Fibroblast of peridontal ligament (primary cell): ENCODE results near the gene MTA2.
"Not testable (repeated sequence)": the region's sequence is repeated elsewhere in the genome, so short reads cannot be mapped to it uniquely, and the experiment has no call there.

Experiments
- DNase-seq: peaks from one replicate; pipeline ENCODE4 v3.0.0-alpha.2; 2010; ENCODE audit errors: extremely low read depth

Gene MTA2

GRCh38 chr11:62566247-62566646, 35.4 kb downstream of the MTA2 start:
- no peak for DNase-seq

DNA sequence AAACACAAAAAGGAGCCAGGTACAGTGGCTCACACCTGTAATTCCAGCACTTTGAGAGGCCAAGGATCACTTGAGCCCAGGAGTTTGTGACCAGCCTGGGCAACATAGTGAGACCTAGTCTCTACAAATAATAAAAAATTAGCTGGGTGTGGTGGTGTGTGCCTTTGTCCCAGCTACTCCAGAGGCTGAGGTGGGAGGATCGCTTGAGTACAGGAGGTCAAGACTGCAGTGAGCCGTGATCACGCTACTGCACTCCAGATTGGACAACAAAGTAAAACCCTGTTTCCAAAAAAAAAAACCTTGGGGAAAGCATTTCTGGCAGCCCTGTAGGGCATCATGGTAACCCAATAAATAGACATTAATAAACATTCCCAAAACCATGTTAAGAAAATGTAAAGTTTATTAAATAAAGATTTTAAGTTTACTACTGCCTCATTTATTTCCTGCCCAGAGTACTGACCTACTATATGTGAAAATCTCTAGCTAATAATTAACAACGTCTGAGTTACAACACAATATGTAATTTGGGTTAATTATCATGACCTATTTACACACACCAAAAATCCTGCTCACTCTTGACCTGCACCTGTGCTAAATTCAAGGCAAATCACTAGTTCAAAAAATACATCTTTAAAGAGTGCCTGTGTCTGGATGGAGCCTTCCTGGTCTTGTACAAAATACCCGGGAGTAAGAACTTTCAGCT, 36.4 kb downstream of the MTA2 start:
- DNase-seq = no peak

GRCh38 chr11:62561677-62562230, 39.9 kb downstream of the MTA2 start:
- DNase-seq = not testable (repeated sequence)

- DNase-seq = peak; percentile 98
Observed at GRCh38 chr11:62560566-62561103, 41.0 kb downstream of the MTA2 start.

DNA sequence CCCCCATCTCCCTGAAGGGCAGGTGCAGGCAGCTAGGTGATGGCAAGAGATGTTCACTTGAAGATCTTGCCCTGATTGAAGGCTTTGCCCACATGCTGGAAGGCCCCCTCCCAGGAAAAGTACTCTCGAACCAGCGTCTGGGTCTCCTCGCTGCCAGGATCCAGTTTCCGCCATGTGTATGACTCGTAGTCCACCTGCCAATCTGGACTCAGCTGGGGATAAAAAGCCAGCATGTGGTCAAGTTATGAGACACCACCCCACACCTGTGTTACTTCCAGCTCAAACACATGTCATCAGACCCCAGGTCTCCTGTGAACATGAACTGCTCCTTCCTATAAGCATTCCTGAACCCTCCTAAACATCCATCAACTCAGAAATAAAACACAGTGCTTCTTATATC, 42.0 kb downstream of the MTA2 start:
- DNase-seq = not testable (repeated sequence)

DNA sequence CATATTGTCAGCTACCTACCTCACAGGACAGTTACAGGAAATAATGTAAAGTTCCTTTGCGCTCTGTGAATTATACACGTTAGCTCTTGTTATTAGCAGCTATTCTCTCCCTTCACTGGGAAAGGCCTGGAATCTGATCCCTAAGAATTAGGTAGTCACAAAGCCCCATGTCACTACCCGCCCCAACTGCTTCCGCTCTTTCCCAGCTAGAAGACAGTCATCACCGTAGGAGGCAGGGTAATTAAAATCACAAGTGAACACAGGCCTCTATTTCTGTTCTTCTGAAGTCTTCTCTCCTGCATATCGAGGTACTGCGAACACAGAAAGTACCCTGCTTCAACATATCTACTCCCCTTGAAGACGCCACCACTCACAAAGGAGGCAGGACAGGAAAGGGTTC, 42.5 kb downstream of the MTA2 start:
- DNase-seq = no peak

GRCh38 chr11:62558669-62559068, 43.0 kb downstream of the MTA2 start:
- DNase-seq = no peak

DNA sequence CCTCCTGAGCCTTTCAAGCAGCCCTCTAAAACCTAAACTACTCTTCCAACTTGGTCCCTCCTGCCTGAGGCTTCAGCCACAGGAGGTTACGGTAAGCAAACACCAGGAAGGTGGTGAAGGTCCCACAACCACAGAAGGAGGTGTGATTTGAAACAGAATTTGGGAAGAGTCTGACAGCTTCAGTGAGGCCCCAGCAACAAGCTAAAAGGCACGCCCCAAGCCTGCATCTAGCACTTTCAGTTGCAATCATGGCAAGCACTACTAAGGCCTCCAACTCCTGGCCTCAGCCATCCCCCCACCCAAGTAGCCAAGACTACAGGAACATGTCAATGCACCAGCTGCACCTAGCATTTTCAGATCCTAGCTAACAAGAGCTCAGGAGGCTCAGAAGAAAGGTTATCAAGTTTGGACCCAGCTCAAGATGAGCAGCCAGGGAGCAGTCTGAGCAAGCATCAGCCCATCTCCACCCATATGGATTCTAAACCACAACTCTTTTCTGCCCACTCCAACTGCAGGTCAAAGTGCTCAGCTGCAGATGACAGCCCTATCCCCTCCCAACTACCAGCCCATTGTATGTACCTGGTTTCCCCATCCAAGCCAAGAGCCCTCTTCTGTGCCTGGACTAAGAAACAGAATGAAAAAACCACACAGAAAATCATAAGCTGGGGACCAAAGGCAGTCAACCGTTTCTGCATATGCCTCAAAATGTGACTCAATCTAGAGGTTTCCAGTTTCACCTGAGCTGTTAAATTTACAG, 44.6 kb downstream of the MTA2 start:
- DNase-seq = no peak

DNA sequence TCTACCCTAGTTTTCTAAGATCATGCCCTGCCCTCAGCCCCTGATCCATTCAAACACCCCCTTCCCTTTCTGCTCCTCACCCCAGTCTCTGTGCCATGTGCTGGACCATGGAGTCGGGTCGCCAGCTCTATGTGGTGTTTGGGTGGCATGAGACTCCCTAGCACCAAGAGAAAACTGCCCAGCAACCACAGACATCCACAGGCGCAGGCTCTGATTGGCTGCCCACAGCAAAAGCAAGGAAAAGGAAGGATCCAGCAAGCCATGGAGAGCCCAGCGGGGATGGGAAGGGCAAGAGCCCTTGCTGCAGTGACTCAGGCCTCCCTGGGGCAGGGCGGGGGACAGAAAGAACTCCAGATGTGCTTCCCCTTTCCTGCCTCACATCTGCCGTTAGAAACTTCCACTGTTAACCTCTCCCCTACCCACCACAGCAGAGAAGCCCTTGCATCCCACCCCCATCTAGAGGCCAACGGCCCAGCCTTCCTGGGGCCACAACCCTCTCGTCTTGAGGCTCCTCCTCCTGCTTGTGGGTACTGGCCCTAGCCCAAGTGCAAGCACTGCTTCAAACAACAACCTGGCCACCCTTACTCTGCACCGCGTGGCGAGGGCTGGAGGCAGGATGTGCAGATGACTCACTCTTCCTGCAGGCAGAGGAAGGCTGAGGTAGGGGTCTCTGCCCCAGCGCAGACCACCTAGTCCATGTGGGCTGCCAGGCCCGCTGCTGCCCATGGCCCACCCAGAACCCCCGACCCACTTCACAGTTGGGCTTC, 45.4 kb downstream of the MTA2 start:
- DNase-seq = peak; percentile 96

DNA sequence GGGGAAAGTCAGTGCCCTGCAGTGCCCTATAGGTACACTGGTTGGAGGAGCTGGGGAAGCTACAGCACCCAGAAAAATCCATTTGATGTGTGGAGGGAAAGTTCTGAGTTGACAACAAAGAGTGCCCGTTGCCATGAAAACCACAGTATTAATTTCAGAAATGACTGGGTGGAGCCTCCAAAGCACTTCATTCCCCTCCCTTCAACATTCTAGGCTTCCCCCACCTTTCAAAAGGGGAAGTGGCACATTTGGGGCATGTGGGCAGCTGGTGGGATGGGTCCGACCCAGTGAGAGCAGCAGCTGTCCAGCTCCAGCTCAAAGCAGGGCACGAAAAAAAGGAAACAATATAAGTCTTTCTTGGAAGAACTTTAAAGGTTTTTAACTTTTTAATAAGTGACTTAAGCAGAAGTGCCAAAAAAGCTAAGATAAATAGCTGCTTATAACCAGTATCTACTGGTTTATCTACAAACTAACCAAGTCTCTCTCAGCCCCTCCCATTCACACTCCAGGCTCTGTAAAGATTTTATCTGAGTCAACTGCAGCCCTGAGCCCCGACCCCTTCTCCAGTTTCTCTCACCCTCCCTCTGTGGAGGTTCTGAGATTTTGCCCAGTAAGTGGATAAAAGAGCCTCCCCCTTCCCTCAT, 46.1 kb downstream of the MTA2 start:
- peak; percentile 41 for DNase-seq

DNA sequence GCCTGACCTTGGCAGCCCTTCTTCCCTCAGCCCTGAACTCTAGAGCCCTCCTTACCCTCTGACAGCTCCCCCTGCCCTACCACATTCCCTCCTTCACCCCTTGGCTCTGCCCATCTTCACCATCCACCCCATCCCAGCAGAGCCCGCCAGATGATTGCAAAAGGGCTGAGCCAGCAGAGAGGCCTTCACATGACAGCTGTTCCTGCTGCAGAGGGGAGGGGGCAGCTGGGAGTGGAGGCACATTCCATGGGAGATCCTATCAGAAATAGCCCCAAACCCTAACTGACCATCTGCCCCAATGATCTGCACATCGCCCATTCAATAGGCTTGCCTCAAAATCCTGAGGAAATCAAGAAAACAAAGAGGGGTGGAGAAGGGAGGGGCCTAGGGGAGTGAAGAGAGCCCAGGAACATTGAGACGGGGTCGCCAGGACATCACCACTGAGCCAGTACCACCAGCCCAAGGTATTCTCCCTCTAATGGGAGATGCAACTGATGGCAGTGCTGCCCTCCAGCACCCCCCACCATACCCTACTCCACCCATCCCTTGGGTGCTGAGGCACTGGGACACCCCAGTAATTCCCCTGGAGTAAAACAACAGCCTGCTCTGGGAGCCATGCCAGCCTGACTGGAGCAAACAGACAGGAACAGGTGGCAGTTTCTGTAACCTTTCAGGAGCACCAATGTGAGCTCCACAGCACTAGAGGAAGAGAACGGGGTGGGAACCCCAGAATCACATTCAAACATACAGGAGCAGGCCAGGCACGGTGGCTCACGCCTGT, 47.1 kb downstream of the MTA2 start:
- DNase-seq = no peak

- DNase-seq = no peak
Observed at GRCh38 chr11:62553839-62554361, 47.8 kb downstream of the MTA2 start.

DNA sequence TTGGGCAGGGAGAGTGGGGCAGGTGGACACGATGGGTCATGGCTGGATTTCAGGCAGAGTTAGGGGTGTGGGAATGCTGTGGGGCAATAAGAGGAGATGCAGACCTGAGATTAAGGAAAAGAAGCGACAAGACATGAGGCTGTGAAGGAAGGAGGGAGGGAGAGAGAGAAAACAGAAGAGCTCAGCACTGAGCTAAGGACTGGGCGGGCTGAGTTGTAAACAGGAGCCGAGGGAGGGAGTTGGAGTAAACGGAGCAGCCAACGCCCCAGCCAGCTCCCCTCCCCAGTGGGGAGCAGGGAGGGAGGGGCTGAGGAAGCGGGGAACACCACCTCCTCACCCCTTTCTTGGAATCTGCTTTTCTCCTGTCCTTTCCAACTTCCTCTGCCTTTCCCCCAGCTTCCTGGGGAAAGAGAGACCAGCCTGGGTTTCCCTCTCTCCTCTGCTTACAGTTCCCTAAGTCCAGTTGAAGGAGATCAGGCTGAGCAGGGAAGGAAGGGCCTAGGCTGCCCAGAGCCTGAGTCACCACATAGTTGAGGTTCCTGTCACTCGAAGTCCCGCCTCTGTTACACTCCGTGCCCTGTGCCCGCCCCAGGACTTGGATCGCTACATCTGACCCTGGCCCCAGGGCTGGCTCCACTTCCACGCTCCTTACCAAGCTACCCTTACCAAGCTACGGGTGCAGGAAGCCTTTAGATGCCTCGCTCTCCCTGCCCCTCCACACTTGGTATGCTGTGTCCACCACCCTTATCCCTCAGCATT, 48.4 kb downstream of the MTA2 start:
- peak; percentile 95 for DNase-seq

GRCh38 chr11:62552485-62553079, 49.1 kb downstream of the MTA2 start:
- DNase-seq = peak; percentile 61

DNA sequence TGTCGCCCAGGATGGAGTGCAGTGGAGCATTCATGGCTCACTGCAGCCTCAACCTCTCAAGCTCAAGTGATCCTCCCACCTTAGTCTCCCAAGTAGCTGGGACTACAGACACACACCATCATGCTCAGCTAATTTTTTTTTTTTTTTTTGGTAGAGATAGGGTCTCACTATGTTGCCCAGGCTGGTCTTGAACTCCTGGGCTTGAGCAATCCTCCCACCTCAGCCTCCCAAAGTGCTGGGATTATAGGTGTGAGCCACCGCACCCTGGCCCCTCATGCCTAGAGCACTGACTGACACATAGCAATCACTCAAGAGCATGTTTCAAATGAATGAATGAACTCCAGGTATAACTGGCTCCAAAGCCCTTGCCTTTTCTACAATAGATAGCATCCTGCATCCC, 51.2 kb downstream of the MTA2 start:
- DNase-seq = not testable (repeated sequence)

- DNase-seq = no peak
Observed at GRCh38 chr11:62548545-62549335, 52.9 kb downstream of the MTA2 start.

- no peak for DNase-seq
Observed at GRCh38 chr11:62547691-62548281, 53.9 kb downstream of the MTA2 start.
